ENCODE measurements around the gene GGT1.

GRCh38 chr22:24590596-24591173 is 12.3 kb upstream of the GGT1 start:
- TF ChIP-seq, protein P1, sequence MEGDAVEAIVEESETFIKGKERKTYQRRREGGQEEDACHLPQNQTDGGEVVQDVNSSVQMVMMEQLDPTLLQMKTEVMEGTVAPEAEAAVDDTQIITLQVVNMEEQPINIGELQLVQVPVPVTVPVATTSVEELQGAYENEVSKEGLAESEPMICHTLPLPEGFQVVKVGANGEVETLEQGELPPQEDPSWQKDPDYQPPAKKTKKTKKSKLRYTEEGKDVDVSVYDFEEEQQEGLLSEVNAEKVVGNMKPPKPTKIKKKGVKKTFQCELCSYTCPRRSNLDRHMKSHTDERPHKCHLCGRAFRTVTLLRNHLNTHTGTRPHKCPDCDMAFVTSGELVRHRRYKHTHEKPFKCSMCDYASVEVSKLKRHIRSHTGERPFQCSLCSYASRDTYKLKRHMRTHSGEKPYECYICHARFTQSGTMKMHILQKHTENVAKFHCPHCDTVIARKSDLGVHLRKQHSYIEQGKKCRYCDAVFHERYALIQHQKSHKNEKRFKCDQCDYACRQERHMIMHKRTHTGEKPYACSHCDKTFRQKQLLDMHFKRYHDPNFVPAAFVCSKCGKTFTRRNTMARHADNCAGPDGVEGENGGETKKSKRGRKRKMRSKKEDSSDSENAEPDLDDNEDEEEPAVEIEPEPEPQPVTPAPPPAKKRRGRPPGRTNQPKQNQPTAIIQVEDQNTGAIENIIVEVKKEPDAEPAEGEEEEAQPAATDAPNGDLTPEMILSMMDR (IDR thresholded peaks at IDR 0.05) = no peak
- TF ChIP-seq POLR2A (IDR thresholded peaks at IDR 0.05) (no peak), EP300 (IDR thresholded peaks at IDR 0.05) (no peak)
